OCI-LY7 (cell line): Measurements from ENCODE around the gene TBL1XR1.

Experiments
- EZH2phosphoT487 ChIP-seq: fragments of 200-600 bp; sonication (generic); IDR thresholded peaks from 2 replicates; pipeline ENCODE4 v1.6.1; 2018; ENCODE audit warnings: low read depth, borderline replicate concordance, mild to moderate bottlenecking, mixed run types, antibody characterized with exemption, low read length, moderate library complexity, mixed read lengths
- TF ChIP-seq, protein P1 (sequence below): fragments of 200-600 bp; sonication (generic); conservative IDR thresholded peaks from 2 replicates; pipeline ENCODE4 v1.5.1; 2014; ENCODE audit warnings: mild to moderate bottlenecking, antibody characterized with exemption, low read length, moderate library complexity, mixed read lengths

DNA sequence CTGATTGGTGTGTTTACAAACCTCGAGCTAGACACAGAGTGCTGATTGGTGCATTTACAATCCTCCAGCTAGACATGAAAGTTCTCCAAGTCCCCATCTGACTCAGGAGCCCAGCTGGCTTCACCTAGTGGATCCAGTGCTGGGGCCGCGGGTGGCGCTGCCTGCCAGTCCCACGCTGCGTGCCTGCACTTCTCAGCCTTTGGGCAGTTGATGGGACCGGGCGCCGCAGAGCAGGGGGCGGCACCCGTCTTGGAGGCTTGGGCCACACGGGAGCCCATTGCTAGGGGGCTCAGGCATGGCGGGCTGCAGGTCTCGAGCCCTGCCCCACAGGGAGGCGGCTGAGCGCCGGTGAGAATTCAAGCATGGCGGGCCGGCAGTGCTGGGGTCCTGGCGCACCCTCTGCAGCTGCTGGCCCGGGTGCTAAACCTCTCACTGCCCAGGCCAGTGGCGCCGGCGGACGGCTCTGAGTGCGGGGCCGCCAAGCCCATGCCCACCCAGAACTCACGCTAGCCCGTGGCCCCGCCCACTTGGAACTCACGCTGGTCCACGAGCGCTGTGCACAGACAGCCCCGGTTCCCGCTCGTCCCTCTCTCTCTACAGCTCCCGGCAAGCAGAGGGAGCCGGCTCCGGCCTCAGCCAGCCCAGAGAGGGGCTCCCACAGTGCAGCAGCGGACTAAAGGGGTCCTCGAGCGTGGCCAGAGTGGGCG lies 6.6 kb upstream of the TBL1XR1 start:
- TF ChIP-seq, protein P1, sequence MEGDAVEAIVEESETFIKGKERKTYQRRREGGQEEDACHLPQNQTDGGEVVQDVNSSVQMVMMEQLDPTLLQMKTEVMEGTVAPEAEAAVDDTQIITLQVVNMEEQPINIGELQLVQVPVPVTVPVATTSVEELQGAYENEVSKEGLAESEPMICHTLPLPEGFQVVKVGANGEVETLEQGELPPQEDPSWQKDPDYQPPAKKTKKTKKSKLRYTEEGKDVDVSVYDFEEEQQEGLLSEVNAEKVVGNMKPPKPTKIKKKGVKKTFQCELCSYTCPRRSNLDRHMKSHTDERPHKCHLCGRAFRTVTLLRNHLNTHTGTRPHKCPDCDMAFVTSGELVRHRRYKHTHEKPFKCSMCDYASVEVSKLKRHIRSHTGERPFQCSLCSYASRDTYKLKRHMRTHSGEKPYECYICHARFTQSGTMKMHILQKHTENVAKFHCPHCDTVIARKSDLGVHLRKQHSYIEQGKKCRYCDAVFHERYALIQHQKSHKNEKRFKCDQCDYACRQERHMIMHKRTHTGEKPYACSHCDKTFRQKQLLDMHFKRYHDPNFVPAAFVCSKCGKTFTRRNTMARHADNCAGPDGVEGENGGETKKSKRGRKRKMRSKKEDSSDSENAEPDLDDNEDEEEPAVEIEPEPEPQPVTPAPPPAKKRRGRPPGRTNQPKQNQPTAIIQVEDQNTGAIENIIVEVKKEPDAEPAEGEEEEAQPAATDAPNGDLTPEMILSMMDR: no peak
- no peak for TF ChIP-seq EZH2phosphoT487
